Peyer's patch (tissue), 4 donors: Measurements from ENCODE around the gene ECPAS.

Experiments used
- CTCF ChIP-seq, 6 experiments: fragments of 450-650 bp in 4 of 6; fragments of 200-600 bp in 2 of 6; sonication (generic) in 1 of 6; IDR thresholded peaks; one replicate each; pipeline ENCODE4 v1.5.1; 2017 to 2019; ENCODE audit warnings: antibody characterized with exemption in 6 of 6, mild to moderate bottlenecking in 3 of 6, moderate library complexity in 1 of 6
- POLR2A ChIP-seq, 2 donors: fragments of 450-650 bp; IDR thresholded peaks; one replicate each; pipeline ENCODE4 v1.5.1; 2017; ENCODE audit warnings: antibody characterized with exemption in 2 of 2, mild to moderate bottlenecking in 2 of 2, moderate library complexity in 2 of 2

GRCh38 chr9:111411266-111411665 is 72.9 kb downstream of the ECPAS start:
- TF ChIP-seq CTCF (IDR thresholded peaks at IDR 0.05) (no peak), POLR2A (IDR thresholded peaks at IDR 0.05) (no peak)
